B cell (primary cell): ENCODE measurements around the gene LIFR. TPM values are rescaled to one million over a fixed set of nuclear protein-coding genes. Genes with fewer than 3 reads are reported as not detected.

Source experiments
- ATAC-seq: fragments of 200-7000 bp; cut with Tn5 transposase; one replicate; pipeline ENCODE4 v1.10.0; 2021; ENCODE audit warnings: low read depth, mild to moderate bottlenecking, moderate number of reproducible peaks, moderate library complexity
- CTCF ChIA-PET: fragments of 350-600 bp; sonication (Branson Sonifier 250); formaldehyde crosslinking; loops from one replicate; lab custom pipeline; 2021; ENCODE audit warnings: antibody characterized with exemption, inconsistent platforms; lab: Charles Lee
- POLR2A ChIA-PET: fragments of 350-600 bp; sonication (Branson Sonifier 250); formaldehyde crosslinking; loops from one replicate; lab custom pipeline; 2021; ENCODE audit warnings: antibody characterized with exemption; lab: Charles Lee
- DNase-seq: peaks from one replicate; pipeline ENCODE4 v3.0.0; 2013
- H2AFZ ChIP-seq: 2 replicates; pipeline ENCODE4 v1.6.1; 2012; ENCODE audit warnings: mild to moderate bottlenecking, low read depth, low read length; ENCODE audit not compliant: insufficient read depth, poor library complexity, severe bottlenecking
- H3K27ac ChIP-seq, 2 donors: 1 replicate in 1 of 2; 2 replicates in 1 of 2; pipeline ENCODE4 v1.5.1; 2012 to 2013; ENCODE audit warnings: low read length in 2 of 2, mild to moderate bottlenecking in 2 of 2, moderate library complexity in 1 of 2
- H3K27me3 ChIP-seq, 4 experiments: fragments of 200-600 bp in 1 of 4; sonication (generic) in 1 of 4; replicated peaks in 1 of 4; 1 replicate in 2 of 4; 2 replicates in 2 of 4; pipeline versions ENCODE4 v1.6.1 to v1.7.0; 2013 to 2016; ENCODE audit warnings: low read length in 3 of 4, mild to moderate bottlenecking in 2 of 4, mixed read lengths in 1 of 4, moderate library complexity in 1 of 4; ENCODE audit not compliant: insufficient read depth in 4 of 4, control insufficient read depth in 3 of 4; ENCODE audit errors: control extremely low read depth in 1 of 4
- H3K36me3 ChIP-seq, 2 experiments: replicated peaks in 1 of 2; 1 replicate in 1 of 2; 2 replicates in 1 of 2; pipeline versions ENCODE4 v1.6.1 to v1.7.1; 2013; ENCODE audit warnings: low read length in 1 of 2; ENCODE audit not compliant: insufficient read depth in 2 of 2, control insufficient read depth in 1 of 2; ENCODE audit errors: control extremely low read depth in 1 of 2, extremely low read depth in 1 of 2
- H3K4me1 ChIP-seq, 2 donors: fragments of 200-600 bp in 1 of 2; sonication (generic) in 1 of 2; 1 replicate in 1 of 2; 2 replicates in 1 of 2; pipeline versions ENCODE4 v1.5.1 to v1.6.1; 2013 to 2017; ENCODE audit warnings: low read length in 2 of 2; ENCODE audit not compliant: control insufficient read depth in 2 of 2, insufficient read depth in 2 of 2
- H3K4me2 ChIP-seq: replicated peaks from 2 replicates; pipeline ENCODE3; 2012; ENCODE audit warnings: mild to moderate bottlenecking, low read depth, low read length; ENCODE audit not compliant: poor library complexity, severe bottlenecking
- H3K4me3 ChIP-seq, 5 experiments: fragments of 200-600 bp in 1 of 5; sonication (generic) in 1 of 5; 1 replicate in 3 of 5; 2 replicates in 2 of 5; pipeline versions ENCODE4 v1.5.1 to v1.7.0; 2011 to 2016; ENCODE audit warnings: low read length in 4 of 5, mild to moderate bottlenecking in 4 of 5, low read depth in 2 of 5, control low read depth in 1 of 5, moderate library complexity in 1 of 5; ENCODE audit not compliant: insufficient read depth in 1 of 5; ENCODE audit errors: control extremely low read depth in 1 of 5, extremely low read depth in 1 of 5
- H3K79me2 ChIP-seq: fragments of 200-600 bp; sonication (generic); one replicate; pipeline ENCODE4 v1.6.0; 2016; ENCODE audit warnings: low read length; ENCODE audit not compliant: control insufficient read depth, insufficient read depth
- H3K9ac ChIP-seq: fragments of 200-600 bp; sonication (generic); 2 replicates; pipeline ENCODE4 v1.6.1; 2017; ENCODE audit warnings: mild to moderate bottlenecking, low read length, moderate library complexity
- H3K9me3 ChIP-seq, 3 donors: one replicate each; pipeline versions ENCODE4 v1.6.1 to v1.7.1; 2013; ENCODE audit warnings: low read length in 2 of 3; ENCODE audit not compliant: control insufficient read depth in 2 of 3, insufficient read depth in 1 of 3; ENCODE audit errors: control extremely low read depth in 1 of 3
- H4K20me1 ChIP-seq: 2 replicates; pipeline ENCODE4 v1.6.0; 2012; ENCODE audit warnings: mild to moderate bottlenecking, low read length; ENCODE audit not compliant: insufficient read depth, control insufficient read depth, poor library complexity, severe bottlenecking
- H3K27ac Mint-ChIP-seq: one replicate; pipeline ENCODE4 v1.8.0; 2021; ENCODE audit warnings: mixed read lengths
- H3K27me3 Mint-ChIP-seq: one replicate; pipeline ENCODE4 v1.8.0; 2021; ENCODE audit warnings: mixed read lengths
- H3K4me1 Mint-ChIP-seq: one replicate; pipeline ENCODE4 v1.8.0; 2021; ENCODE audit warnings: mixed read lengths
- H3K4me3 Mint-ChIP-seq: one replicate; pipeline ENCODE4 v1.8.0; 2021; ENCODE audit warnings: mixed read lengths
- H3K9me3 Mint-ChIP-seq: one replicate; pipeline ENCODE4 v1.8.0; 2022; ENCODE audit warnings: mixed read lengths; ENCODE audit not compliant: insufficient read depth
- CTCF ChIP-seq: fragments of 200-600 bp; IDR thresholded peaks from one replicate; pipeline ENCODE4 v1.8.0; 2022; ENCODE audit warnings: antibody characterized with exemption, mild to moderate bottlenecking
- EZH2 ChIP-seq: IDR thresholded peaks from 2 replicates; pipeline ENCODE4 v1.6.1; 2012; ENCODE audit warnings: borderline replicate concordance, low read depth, mild to moderate bottlenecking, moderate library complexity, low read length; ENCODE audit not compliant: insufficient read depth, poor library complexity, severe bottlenecking
- whole genome bisulfite sequencing: methylation state at CpG from one replicate; pipeline ENCODE4 v1.1.5; 2013; ENCODE audit warnings: missing lambda C conversion rate; ENCODE audit not compliant: insufficient coverage; 5-methylcytosine and 5-hydroxymethylcytosine counted together
- intact Hi-C: fragments of 100-400 bp; cut with micrococcal nuclease; formaldehyde crosslinking; loops from one replicate; pipeline ENCODE4 v1.10.0; 2022
- polyA plus RNA-seq: library from polyadenylated mRNA; depleted of rRNA; stranded (reverse); fragments of >200 nt; gene quantifications from 2 replicates; pipeline ENCODE4 v1.2.3, GENCODE V29; 2012
- total RNA-seq, 2 donors: library from RNA; stranded (reverse); fragments of 120-200 nt in 1 of 2; gene quantifications; 1 replicate in 1 of 2; 2 replicates in 1 of 2; pipeline versions ENCODE4 v1.2.3 to v1.2.4, GENCODE V29; 2013 to 2022

Gene LIFR
- total and polyA plus RNA-seq, 2 donors (not counting 1 experiment from before 2014, with no cell fraction given), result not detected

GRCh38 chr5:38447786-38448185 lies 108.7 kb downstream of the LIFR start:
- TF ChIP-seq EZH2 (no peak), CTCF (no peak)
- peaks cover 64% of the 10 kb centered on the region for H3K27me3 Mint-ChIP-seq
- H3K36me3 ChIP-seq, result no peaks in the 10 kb centered on the region
- WGBS, result 100% methylated on average over 3 of the region's 5 CpGs
- peaks cover 1 to 66% (median 44%) of the 10 kb centered on the region in 4 experiments for H3K27me3 ChIP-seq
- H4K20me1 ChIP-seq, result no peaks in the 10 kb centered on the region
- H3K9ac ChIP-seq, result no peak overlapping the region
- DNase-seq (no peak), ATAC-seq (no peak)
- H3K9me3 ChIP-seq, result peaks cover 0 to 41% (median 5%) of the 10 kb centered on the region in 3 donors
- no peak overlapping the region for H2AFZ ChIP-seq
- H3K4me1 ChIP-seq, result peaks cover 3 to 10% of the 10 kb centered on the region in 2 donors
- CTCF ChIA-PET, result interaction anchor here (0.7 kb wide), 1 partner anchor 475 kb away, joined by 3 read pairs; no protein-coding TSS in a partner anchor
- H3K4me1 Mint-ChIP-seq, result peaks cover 3% of the 10 kb centered on the region
- no peaks in the 10 kb centered on the region for H3K79me2 ChIP-seq
- no peak overlapping the region for H3K4me3 Mint-ChIP-seq
- H3K4me2 ChIP-seq, result no peak overlapping the region
- POLR2A ChIA-PET, result no interaction called here
- H3K27ac Mint-ChIP-seq, result no peak overlapping the region
- H3K27ac ChIP-seq, result no peak overlapping the region
- intact Hi-C loops, result loop anchor here (10.0 kb wide), 1 partner anchor 1127 kb away; no protein-coding TSS in a partner anchor
- H3K4me3 ChIP-seq, result no peak overlapping the region
- no peaks in the 10 kb centered on the region for H3K9me3 Mint-ChIP-seq

- H3K27me3 ChIP-seq, result peaks cover 0 to 70% (median 46%) of the 10 kb centered on the region in 4 experiments
- H3K27ac Mint-ChIP-seq, result no peak overlapping the region
- POLR2A ChIA-PET, result no interaction called here
These were observed 109.4 kb downstream of the LIFR start for GRCh38 chr5:38447056-38447455.

More at GRCh38 chr5:38447056-38447455, 109.4 kb downstream of the LIFR start:
- Histone ChIP-seq H4K20me1 (no peaks in the 10 kb centered on the region), H3K4me1 (peaks cover 0 to 3% of the 10 kb centered on the region in 2 donors), H3K36me3 (no peaks in the 10 kb centered on the region), H3K9ac (no peak overlapping the region), H3K79me2 (no peaks in the 10 kb centered on the region), H3K27ac (no peak overlapping the region), H3K4me3 (no peak overlapping the region), H2AFZ (no peak overlapping the region), H3K4me2 (no peak overlapping the region), H3K9me3 (peaks cover 0 to 40% (median 0%) of the 10 kb centered on the region in 3 donors)
- intact Hi-C loops, result loop anchor here (10.0 kb wide), 1 partner anchor 1128 kb away; no protein-coding TSS in a partner anchor
- Mint-ChIP-seq H3K27me3 (peaks cover 64% of the 10 kb centered on the region), H3K9me3 (no peaks in the 10 kb centered on the region), H3K4me3 (no peak overlapping the region), H3K4me1 (no peaks in the 10 kb centered on the region)
- CTCF ChIA-PET, result interaction anchor here (0.7 kb wide), 1 partner anchor 475 kb away, joined by 3 read pairs; no protein-coding TSS in a partner anchor
- TF ChIP-seq CTCF (no peak), EZH2 (no peak)
- no CpG with 5 or more reads among the region's 2 CpGs for WGBS
- no peak for ATAC-seq
- no peak for DNase-seq
